NOMO-1 (cell line): ENCODE data around the gene LIAS.
"Not testable (repeated sequence)": the region's sequence is repeated elsewhere in the genome, so short reads cannot be mapped to it uniquely, and the experiment has no call there.

ENCODE experiments used
- DNase-seq, 2 experiments: peaks; one replicate each; lab custom pipeline; 2025; ENCODE audit not compliant: unreplicated experiment in 2 of 2; lab: John Stamatoyannopoulos, UW

The LIAS gene

GRCh38 chr4:39458505-39459300, at the start of gene LIAS, which contains the start of gene RPL9:
LIAS (plus strand) TSS chr4:39459056; CDS start chr4:39459118, 62 bp downstream.
RPL9 (minus strand) TSS chr4:39458922; CDS start chr4:39458439, 483 bp downstream.
- peak; percentile 86 to 93 for DNase-seq

DNA sequence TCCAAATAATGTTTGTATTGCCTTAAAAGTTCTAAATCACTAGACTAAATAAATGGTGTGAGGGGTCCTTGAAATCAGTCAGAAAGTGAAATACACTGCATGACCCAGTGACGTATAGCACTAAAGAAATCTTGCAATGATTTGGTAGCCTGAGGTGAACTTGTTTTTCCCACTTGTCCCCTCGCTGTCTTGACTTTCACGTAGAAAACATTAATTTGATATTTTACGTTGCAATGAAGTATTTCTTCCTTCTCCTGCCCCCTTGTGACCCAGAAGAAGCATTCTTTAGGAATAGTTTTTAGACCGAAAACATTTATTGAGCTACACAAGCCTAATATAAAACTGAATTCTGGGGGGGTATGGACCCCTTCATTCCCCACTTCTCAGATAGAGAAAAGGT, 48.4 kb upstream of the LIAS start:
- DNase-seq = no peak

GRCh38 chr4:39411561-39411960, 47.3 kb upstream of the LIAS start:
- DNase-seq = not testable (repeated sequence)

- no peak for DNase-seq
Observed at GRCh38 chr4:39415678-39416283, 43.1 kb upstream of the LIAS start.

DNA sequence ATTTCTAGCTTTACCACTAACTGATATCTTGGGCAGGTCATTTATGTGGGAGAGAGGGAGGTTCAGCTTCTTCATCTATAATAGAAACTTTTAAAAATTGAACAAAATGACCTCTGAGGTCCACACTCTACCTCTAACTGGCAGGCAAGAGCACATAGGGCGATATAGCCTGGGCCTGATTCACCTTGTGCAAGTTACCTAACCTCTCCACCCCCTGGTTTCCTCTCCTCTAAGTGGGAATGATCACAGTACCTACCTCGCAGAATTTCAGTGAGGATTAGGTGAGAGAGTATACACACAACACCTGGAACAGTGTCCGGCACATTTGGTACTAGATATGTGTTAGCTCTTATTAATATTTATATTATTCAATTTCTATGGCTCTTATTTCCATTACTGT, 36.6 kb upstream of the LIAS start:
- DNase-seq = no peak

DNA sequence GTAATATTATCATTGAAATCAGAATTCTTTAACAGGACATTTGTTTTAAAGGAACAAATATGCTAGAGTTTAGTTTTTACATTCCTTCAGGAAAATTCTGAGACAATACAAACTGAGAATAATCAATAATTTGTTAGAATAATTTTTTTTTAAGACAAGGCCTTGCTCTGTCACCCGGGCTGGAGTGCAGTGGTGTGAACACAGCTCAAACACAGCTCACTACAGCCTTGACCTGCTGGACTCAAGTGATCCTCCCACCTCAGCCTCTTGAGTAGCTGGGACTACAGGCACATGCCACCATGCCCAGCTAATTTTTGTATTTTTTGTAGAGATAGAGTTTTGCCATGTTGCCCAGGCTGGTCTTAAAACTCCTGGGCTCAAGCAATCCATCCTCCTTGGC, 33.6 kb upstream of the LIAS start:
- not testable (repeated sequence) for DNase-seq

- DNase-seq = no peak
Observed at GRCh38 chr4:39426728-39427127, 32.1 kb upstream of the LIAS start.

GRCh38 chr4:39427520-39428114, 31.2 kb upstream of the LIAS start:
- DNase-seq = no peak

GRCh38 chr4:39429476-39430334, 29.2 kb upstream of the LIAS start:
- DNase-seq = no peak

- DNase-seq = no peak
Observed at GRCh38 chr4:39433878-39434492, 24.9 kb upstream of the LIAS start.

GRCh38 chr4:39435659-39436563, 22.9 kb upstream of the LIAS start:
- no peak for DNase-seq

DNA sequence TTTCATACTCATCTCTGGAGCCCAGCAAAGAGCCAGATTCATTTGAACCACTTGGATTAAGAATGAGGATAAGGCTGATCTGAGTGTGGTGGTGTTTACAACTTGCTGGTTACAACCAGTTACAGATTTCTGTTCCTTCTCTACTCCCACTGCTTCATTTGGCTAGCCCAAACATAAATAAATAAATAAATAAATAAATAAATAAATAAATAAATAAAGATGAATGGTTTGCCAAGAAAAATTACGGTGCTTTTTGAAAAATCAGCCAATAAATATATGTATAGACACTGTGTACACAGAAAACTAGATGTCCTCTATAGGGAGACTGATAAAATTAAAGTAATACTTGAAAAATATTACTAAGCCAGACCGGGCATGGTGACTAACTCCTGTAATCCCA, 17.3 kb upstream of the LIAS start:
- no peak for DNase-seq

GRCh38 chr4:39442998-39443397, 15.9 kb upstream of the LIAS start:
- no peak for DNase-seq

DNA sequence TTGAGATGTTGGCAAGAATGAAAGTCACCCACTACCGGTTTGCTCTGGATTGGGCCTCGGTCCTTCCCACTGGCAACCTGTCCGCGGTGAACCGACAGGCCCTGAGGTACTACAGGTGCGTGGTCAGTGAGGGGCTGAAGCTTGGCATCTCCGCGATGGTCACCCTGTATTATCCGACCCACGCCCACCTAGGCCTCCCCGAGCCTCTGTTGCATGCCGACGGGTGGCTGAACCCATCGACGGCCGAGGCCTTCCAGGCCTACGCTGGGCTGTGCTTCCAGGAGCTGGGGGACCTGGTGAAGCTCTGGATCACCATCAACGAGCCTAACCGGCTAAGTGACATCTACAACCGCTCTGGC, 12.4 kb upstream of the LIAS start:
- DNase-seq = no peak

DNA sequence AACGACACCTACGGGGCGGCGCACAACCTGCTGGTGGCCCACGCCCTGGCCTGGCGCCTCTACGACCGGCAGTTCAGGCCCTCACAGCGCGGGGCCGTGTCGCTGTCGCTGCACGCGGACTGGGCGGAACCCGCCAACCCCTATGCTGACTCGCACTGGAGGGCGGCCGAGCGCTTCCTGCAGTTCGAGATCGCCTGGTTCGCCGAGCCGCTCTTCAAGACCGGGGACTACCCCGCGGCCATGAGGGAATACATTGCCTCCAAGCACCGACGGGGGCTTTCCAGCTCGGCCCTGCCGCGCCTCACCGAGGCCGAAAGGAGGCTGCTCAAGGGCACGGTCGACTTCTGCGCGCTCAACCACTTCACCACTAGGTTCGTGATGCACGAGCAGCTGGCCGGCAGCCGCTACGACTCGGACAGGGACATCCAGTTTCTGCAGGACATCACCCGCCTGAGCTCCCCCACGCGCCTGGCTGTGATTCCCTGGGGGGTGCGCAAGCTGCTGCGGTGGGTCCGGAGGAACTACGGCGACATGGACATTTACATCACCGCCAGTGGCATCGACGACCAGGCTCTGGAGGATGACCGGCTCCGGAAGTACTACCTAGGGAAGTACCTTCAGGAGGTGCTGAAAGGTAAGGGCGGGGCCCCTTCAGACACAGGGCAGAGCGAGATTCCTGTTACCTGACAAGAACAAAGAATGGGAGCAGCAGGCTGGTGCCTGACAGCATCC, 11.8 kb upstream of the LIAS start:
- DNase-seq = no peak

DNA sequence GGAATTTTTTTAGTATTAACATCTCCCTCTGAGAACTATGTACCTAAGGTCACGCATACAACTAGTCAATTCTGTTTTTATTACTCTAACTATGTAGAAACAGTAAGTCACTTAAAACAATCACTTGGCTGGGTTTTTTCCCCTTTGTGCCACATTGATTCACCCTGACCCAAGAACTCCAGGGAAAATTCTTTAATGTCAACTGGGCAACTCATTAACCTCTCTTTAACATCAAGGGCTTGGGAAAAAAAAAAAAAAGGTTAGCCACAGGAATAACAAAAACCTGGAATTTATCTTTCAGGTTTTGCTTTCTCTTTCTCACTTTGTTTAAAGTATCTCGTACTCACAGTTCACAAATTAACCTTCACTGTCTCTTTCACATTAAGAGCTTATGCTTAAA, 8.2 kb upstream of the LIAS start:
- no peak for DNase-seq

DNA sequence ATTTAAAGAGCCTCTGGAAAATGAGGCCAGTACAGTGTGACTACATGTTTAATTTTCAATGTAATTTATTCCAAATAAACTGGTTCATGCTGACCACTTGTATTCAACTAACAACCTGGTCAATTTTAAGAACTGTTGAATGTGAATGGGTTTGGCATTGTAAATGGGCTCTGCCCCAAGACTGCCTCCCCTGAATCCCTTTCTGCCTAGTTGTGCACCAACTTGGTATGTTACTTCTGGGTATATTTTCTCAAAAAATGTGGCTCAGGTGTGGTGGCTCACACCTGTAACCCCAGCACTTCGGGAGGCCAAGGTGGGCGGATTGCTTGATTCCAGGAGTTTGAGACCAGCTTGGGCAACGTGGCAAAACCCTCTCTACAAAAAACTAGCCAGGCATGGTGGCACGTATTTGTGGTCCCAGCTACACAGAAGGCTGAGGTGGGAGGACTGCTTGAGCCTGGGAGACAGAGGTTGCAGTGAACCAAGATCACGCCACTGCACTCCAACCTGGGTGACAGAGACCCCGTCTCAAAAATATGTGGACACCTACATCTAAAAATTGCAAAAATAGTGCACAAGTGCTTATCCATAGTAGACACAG, 7.3 kb upstream of the LIAS start:
- DNase-seq = no peak

DNA sequence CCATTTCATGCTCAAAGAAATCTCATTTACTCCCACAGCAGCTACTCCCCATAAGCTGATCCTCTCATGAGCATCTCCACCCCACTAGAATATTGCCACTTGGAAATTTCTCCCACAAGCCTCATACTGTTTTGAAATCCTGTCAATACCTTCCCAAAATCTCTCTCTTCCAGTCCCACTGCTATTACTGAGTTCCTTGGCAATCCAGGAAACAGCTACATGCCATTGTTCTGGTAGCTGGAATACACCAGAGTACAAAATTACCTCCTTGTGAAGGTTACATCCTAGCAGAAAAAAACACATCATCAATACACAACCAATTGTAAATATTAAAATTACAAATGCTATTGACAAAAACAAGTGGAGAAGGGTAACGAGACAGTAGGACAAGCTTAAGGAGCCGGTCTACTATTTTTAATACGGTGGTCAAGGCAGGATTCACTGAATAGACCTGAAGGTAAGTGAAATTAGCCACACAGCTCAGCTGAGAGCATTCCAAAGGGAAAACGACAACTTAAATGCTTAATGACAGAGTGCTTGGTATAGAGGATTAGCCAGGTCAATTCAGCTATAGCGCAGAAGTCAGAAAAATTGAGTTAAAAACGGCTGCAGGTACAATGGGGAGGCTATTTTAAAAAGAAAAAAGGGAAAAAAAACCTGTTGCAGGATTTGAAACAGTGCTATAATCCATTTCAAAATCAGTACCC, 6.5 kb upstream of the LIAS start:
- DNase-seq = no peak
